HL-60/S4 treated with phorbol 12-myristate 13-acetate at 8.2 ng/mL for 4 days and 3 days (cell line): Measurements from ENCODE around the gene PPCDC.

Experiments used
- in situ Hi-C: fragments of 300-500 bp; cut with MboI; formaldehyde crosslinking; loops from 2 replicates; pipeline ENCODE4 v1.15.0; 2022; ENCODE audit warnings: low sequenced_read_pairs

The PPCDC gene

DNA sequence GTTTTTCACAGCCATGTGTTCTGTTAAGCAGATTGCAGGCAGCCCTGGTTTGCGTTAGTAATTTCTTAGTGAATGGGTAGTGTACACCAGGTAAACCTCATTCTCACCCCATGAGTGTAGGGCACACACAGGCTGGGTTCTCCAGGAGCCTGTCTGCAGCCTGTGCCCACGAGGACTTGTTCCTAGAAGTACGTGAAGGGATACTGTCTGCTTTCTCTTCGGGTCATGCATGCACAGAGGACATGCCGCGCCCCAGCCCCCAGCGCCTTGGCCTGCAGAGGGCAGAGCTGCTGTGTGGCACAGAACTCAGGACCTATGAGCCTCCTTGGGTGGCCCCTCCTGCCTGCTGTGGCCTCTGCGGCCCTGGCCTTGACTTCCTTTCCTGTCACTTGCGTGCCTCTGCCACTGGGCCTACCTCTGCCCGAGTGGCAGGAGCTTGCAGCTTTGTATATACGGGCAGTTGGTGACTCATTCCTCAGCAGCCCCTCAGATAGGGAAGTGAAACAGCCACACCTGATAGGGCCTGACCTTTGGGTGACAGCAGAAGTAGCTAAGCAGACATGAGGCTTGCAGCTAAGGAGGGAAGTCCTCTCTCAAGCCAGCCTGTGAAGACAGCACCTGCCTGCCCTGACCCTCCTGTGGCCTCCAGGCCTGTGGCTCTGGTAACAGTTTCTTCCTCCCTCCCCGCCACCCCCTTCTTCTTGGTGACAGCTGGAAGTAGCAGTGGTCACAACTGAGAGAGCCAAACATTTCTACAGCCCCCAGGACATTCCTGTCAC, 19.5 kb downstream of the PPCDC start:
- in situ Hi-C loops = no loop called here

DNA sequence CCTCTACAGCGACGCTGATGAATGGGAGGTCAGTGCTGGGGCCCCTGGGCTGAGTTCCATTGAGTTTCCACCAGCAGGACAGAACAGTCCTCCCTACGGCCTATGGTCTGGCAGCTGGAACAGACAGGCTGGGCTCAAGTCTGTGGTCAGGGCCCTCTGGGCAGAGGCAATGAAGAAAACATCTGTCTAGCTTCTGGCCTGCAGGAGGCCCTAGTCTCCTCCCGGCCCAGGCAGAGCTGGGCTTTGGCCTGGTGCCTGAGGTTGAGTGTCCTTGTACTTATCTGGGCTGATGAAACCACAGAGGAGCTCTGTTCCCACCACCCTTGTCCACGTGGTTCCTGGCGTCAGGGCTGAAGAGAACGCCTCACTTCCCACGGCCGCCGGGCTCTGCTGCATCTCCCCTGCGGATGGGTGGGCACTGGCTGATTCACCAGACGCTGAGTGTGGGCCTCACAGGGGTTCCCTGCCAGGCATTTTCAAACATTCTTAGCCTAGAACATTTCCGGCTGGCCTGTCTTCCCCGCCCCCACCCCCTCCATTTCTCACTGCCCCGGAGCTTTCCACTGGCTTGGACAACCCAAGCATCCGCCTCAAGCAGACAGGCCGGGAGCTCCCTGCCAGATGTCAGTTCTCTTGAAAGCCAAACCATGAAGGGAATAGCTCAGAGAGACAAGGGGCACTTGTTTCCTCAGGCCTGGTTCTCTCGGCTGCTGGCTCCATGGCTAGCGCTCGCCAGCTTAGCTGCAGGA, 20.3 kb downstream of the PPCDC start:
- in situ Hi-C loops = no loop called here

DNA sequence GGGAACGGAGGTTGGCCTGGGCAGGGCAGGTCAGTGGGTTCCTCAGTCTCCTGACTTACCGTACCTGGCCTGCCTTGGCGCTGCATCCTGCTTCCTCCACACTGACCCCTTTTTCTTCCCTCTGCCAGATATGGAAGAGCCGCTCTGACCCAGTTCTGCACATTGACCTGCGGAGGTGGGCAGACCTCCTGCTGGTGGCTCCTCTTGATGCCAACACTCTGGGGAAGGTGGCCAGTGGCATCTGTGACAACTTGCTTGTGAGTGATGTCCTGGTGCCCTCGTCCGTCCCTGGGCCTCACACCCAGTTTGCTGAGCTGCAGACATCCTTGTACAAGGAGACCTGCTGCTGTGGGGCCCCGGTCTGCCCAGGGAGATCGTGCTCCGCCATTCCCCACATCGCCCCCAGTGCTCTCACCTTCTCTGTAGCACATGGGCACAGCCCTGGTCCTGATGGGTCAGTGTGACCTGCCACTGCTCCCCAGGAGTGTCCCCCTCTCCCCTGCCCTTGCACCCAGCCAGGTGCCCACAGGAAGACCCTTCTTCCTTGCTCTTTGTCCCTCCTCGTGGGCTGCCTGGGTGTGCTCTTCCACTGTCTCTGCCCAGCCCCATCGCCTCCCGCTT, 21.0 kb downstream of the PPCDC start:
- in situ Hi-C loops = no loop called here

DNA sequence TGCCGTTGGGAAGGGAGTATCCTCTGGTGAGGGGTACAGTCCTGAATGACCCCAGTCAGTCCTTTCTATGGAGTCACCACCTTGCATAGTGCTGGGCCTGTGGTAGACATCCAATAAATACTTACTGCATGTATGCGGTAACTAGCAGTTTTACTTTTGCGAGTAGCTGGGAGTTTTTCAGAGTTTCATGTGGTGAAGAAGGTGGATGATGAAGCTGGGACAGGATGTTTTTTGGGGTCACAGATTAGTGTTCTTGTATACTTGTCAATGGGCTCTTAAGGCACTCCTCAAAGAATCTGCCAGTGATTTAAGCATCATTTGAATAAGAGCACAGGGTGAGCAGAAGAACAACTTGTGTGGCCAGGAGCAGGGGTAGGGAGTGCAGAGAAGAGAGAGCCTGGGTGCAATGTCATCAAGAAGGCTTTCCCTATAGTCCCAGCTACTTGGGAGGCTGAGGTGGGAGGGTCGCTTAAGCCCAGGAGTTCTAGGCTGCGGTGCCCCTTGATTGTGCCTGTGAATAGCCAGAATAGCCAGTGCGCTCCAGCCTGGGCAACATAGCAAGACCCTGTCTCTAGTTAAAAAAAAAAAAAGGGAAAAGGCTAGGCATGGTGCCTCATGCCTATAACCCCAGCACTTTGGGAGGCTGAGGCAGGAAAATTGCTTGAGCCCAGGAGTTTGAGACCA, 22.1 kb downstream of the PPCDC start:
- in situ Hi-C loops = no loop called here

DNA sequence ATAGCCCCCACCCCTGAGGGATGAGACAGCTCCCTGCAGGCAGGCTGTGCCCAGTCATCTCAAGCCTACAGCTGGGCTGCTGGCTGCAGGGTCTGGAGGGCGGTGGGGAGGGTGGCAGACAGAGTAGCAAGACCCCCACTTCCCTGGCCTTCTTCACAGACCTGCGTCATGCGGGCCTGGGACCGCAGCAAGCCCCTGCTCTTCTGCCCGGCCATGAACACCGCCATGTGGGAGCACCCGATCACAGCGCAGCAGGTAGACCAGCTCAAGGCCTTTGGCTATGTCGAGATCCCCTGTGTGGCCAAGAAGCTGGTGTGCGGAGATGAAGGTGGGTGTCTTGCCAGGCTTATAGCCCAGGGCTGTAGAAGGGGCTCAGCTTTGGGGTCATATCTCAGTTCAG, 25.0 kb downstream of the PPCDC start:
- in situ Hi-C loops = no loop called here

DNA sequence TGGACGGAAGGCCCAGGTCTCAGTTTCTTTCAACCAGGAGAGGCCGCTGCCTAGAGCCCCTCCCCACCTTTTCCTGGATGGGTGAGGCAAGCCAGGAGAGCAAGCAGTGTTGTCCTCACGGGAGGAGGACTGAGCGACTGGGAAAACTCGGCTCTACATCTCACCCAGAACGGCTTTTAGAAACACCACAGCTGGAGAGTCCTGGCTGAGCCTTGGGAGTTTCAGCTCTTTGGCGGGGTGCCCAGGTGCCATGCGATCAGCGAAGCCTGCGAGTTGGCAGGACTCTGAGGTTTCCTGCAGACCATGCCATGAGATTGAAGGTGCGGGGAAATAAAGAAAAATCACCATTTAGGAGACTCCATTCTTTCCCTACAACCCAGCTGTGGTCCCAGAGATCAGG, 26.0 kb downstream of the PPCDC start:
- in situ Hi-C loops = no loop called here

DNA sequence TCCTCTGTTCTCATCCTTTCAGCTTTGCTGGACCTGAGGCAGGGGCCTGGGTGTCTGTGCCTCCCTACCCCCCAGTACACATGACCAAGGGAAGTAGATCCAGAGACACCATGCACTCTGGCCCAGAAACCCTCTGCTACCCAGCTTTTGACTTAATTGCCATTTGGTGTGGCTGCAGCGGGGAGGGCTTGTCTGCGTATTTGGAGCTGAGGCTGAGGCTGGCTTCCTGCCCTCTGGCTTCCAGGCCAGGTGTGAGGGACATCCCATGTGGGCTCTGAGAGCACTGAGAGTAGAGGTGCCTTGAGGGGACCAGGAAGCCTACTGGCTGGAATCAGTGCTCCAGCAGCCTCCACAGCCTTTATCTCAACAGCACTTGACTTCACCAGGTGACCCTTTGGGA, 26.9 kb downstream of the PPCDC start:
- in situ Hi-C loops = no loop called here

DNA sequence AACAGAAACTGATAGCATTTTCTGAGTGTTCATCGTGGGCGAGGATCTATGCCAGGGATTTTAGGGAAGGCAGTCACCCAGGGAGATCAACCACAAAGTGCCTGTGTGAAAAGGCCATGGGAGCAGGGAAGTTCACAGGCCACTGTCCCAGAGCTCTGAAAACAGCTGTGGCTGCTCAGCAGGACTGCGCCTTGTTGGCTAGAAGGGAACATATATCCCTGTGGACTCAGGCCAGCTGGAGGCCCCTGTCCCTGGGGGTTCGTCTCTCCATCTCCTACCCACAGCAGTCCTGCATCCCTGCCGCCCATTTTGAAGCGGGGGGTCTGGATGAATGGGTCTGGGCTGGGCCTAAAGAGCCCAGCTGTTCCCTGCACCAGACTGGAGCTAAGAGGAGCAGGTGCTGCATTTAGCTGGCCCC, 27.8 kb downstream of the PPCDC start:
- in situ Hi-C loops = no loop called here

DNA sequence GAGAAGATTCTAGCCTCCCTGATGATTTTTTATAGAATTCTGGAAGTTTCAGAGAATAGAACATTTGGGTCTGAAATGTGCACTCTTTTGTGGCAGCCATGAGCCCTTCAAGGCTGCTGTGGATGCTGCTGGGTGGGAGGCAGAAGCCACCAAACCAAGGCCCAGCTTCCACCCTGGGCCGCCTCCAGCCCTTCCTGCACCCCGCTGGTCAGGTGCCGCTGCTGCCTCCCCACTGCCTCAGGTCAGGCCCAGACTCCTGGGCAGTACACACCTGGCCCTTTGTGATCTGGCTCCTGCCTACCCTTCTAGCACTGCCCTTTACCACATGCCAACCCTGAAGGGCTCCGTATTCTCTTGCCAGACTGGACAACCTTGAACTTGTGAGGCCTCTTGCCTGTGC, 28.3 kb downstream of the PPCDC start:
- in situ Hi-C loops = no loop called here

DNA sequence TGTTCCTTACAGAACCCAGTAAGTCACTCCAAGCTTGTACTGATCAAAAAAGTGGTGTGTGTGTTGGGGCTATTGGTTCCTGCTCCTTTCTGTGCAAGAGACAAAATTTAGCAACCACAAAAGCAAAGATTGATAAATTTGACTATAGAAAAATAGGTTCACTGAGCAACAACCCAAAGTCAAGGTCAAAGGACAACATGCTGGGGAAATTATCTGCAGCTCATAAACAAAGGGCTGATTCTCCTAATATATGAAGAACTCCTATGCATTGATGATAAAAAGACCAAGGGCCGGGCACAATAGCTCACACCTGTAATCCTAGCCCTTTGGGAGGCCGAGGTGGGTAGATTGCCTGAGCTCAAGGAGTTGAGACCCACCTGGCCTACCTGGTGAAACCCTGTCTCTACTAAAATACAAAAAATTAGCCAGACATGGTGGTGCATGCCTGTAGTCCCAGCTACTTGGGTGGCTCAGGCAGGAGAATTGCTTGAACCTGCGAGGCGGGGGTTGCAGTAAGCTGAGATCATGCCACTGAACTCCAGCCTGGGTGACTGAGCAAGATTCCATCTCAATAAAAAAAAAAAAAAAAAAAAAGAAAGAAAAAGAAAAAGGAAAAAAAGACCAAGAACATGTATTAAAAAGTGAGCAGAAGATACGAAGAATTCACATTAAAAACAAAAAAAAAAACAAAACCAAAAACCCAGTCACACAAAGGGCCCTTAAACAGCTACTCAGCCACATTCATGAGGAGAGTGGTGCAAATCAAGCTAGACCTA, 29.8 kb downstream of the PPCDC start:
- in situ Hi-C loops = no loop called here

DNA sequence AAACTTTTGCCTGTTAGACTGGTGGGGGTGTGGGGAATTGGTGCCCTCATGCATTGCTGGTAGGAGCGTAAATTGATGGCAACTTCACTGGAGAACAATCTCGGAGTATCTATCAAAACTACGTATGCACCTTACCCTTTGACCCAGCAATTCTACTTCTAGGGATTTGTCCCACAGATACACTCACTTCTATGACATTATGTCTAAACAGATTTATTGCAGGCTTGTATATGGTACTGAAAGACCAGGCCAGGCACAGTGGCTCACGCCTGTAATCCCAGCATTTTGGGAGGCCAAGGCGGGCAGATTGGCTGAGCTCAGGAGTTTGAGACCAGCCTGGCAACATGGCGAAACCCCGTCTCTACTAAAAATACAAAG, 30.3 kb downstream of the PPCDC start:
- in situ Hi-C loops = no loop called here

DNA sequence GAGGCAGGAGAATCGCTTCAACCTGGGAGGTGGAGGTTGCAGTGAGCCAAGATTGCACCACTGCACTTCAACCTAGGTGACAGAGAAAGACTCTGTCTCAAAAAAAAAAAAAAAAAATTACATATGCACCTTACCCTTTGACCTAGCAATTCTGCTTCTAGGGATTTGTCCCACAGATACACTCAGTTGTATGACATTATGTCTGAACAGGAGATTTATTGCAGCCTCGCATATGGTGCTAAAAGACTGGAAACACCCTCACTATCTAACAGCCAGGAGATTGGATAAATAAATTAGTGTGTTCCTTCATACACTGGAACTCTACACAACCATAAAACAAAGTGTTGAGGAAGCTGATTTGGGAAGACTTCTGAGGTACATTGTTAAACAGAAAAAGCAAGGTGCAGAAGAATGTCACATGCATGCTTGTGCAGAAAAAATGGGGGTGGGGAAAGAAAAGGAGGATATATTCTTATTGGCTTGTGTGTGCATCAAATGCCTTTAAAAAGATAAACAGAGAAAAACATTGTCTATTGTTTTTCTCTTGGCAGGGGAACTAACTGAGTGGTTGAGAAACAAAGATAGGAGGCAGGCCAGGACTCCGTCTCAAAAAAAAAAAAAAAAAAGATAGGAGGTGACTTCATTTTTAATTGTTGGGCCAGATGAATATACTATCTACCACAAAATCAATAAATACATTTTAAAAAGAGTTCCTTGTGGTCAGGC, 30.9 kb downstream of the PPCDC start:
- in situ Hi-C loops = no loop called here

DNA sequence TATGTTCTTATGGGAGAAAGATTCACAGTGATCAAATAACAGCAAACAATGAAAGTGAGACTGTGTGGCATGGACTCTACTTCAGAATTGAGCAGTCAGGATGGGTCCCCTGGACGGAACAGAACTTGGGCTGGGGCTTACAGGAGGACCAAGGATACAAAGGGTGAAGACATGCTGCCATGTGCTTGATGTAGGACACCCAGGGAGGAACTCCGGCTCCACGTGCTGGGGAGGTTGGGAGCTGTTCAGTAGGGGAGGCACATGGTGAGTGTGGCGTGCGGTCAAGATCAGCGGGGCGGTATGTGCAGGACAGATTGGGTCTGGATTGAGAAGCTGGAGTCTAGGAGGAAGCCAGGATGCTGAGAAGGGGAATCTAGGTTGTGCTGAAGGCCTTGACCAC, 32.6 kb downstream of the PPCDC start:
- in situ Hi-C loops = no loop called here

DNA sequence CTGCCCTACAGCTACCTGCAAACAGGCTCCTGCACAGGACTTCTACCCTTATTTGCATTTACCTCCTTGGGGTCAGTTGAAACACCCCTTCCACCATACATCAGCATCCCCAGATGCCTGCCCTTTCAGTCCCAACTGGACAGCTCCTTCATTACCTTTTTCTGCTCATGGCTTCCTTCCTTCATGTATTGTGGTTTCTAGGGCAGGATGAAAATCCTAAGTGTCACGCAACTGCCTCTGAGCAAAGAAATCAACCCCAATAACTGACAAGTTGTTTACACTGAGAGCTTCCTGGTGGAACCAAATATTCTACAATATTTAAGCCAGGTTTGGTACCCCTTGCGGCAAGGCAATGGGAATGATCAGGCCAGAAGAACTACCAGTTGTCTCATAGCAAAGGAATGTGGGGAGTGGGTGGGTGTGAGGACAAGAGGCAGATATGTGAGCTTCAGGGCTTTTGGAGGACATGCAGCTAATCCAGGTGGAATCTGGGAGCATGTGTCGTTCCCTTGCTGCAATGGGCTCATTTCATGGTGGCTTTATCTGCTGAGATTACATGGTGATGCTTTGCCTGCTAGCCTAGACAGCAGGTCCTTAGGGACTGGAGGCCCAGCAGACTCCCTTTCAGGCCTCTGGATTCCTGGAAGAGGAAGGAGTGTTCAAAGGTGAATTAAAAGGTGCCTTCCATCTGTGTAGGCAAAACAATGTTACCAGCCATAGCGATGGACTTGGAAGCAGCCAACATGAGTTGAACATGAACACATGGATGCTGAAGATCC, 34.9 kb downstream of the PPCDC start:
- in situ Hi-C loops = no loop called here

DNA sequence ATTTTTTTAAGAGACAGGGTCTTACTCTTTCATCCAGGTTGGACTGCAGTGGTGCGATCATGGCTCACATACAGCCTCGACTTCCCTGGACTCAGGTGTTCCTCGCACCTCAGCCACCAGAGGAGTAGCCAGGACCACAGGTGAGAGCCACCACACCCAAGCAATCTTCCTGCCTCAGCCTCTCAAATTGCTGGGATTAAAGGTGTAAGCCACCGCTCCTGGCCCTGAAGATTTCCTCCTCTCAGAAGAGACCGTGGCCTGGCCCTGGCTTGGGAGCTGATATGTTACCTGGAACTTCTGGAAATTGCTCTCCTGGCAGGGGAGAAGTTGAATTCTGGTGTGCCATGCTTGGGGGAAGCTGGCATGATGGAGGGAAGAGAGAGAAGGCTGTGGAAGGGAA, 36.2 kb downstream of the PPCDC start:
- in situ Hi-C loops = no loop called here

DNA sequence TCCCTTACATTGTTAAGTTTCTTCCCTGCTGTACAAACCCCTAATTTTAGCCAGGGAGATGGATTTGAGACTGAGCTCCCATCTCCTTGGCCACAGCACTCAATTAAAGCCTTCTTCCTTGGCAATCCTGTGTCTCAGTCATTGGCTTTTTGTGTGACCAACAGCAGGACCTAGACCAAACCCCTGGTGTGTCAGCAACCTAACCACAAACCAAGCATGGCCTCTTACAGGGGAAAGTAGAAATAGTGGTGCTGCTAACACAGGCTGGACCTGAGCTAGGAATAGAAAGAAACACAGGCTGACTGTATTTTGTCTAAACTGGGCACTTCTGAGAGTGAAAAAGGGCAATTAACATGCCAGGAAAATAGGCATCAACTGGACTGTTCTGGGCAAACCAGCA, 37.9 kb downstream of the PPCDC start:
- in situ Hi-C loops = no loop called here

DNA sequence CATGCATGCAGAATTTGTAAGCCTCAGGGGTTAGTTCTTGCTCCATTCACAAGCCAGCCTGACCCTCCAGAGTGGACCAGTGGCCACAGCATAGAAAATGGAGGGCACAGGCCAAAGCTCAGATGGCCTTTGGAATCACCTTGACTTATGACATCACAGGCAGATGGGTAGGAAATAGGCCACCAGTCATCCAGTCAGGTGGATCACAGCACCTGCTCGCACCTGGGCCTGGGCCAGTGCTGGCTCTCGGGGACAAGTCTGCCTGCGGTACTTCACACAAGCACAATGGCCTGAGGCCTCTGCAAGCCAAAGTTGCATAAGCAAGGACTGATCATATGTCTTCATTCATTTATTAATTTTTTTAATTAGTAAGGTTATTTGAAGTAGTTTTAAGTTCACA, 39.3 kb downstream of the PPCDC start:
- in situ Hi-C loops = no loop called here

DNA sequence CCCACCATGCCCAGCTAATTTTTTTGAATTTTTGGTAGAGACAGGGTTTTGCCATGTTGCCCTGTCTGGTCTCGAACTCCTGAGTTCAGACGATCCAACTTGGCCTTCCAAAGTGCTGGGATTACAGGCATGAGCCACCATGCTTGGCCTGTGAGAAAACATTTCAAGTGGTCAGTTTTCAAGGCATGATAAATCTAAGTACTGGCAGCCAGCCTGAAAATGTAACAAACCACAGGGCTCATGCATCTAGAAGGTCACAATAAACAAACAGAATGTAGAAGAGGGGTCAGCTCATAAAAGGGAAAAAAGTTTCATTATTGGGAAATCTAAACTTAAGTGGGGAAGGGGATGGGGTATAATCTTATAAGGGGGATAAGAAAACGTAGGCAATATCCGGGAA, 39.9 kb downstream of the PPCDC start:
- in situ Hi-C loops = no loop called here

DNA sequence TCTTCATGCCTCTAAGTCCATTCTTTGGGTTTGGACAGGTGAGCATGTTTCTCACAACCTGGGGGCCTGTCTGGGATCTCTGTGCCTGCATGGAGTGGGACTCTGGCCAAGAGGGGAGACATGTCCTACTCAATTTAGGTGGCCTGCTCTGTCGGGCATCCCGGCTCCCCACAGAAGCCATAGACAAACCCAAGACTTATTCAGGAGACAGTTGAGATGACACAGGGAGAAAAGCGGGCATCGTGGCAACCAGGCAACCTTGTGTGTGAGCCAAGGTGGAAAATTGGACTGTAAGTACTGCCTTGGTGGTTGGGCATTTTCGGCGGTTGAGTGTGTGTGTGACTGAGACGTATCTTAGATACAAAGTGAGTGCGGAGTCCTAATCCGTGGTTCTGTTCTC, 40.5 kb downstream of the PPCDC start:
- in situ Hi-C loops = no loop called here
